Subcutaneous adipose tissue (tissue), 4 donors: Measurements from ENCODE around the gene IFTAP. TPM values are rescaled to one million over a fixed set of nuclear protein-coding genes. Genes with fewer than 3 reads are reported as not detected.

Source experiments
- total RNA-seq, 4 donors: library from RNA; depleted of rRNA; stranded (reverse); fragments of >200 nt; gene quantifications; one replicate each; pipeline ENCODE4 v1.1.0, GENCODE V29; 2016
- TF ChIP-seq, protein P1 (sequence below): fragments of 450-650 bp; IDR thresholded peaks from one replicate; pipeline ENCODE4 v1.5.1; 2016; ENCODE audit warnings: low read depth, mild to moderate bottlenecking, control low read depth, antibody characterized with exemption, moderate library complexity

IFTAP gene
- total RNA-seq, 4 donors from 2014 or later: 18.3 to 22.8 (median 20.6) TPM

DNA sequence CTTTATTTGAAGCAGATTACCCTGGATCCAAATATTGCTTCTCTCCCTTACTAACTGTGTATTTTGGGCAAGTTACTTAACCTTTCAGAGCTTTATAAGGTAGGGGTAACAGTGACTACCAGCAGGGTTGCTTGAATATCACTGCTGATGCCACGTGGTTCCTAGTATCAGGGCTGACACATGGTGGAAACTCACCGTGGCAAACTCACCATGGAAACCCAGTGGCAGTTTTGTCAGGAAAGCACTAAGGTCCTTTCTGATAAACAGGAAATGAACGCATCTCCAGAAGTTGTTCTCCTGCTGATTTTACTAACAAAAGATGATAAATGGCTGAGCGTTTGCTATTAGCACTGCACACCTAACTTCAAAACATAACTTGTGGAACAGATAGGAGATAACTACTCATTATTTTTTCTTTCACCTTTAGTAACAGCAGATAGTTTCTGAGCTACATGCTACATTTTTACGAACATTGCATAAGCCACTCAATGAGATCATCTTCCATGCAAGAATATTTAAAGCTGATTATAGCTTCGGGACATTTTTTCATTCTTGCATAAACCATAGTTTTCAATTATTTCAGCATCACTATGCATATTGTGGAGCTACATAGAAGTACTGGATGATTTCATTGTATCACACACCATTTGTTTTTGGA lies 63.4 kb downstream of the IFTAP start:
- TF ChIP-seq, protein P1, sequence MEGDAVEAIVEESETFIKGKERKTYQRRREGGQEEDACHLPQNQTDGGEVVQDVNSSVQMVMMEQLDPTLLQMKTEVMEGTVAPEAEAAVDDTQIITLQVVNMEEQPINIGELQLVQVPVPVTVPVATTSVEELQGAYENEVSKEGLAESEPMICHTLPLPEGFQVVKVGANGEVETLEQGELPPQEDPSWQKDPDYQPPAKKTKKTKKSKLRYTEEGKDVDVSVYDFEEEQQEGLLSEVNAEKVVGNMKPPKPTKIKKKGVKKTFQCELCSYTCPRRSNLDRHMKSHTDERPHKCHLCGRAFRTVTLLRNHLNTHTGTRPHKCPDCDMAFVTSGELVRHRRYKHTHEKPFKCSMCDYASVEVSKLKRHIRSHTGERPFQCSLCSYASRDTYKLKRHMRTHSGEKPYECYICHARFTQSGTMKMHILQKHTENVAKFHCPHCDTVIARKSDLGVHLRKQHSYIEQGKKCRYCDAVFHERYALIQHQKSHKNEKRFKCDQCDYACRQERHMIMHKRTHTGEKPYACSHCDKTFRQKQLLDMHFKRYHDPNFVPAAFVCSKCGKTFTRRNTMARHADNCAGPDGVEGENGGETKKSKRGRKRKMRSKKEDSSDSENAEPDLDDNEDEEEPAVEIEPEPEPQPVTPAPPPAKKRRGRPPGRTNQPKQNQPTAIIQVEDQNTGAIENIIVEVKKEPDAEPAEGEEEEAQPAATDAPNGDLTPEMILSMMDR: no peak

DNA sequence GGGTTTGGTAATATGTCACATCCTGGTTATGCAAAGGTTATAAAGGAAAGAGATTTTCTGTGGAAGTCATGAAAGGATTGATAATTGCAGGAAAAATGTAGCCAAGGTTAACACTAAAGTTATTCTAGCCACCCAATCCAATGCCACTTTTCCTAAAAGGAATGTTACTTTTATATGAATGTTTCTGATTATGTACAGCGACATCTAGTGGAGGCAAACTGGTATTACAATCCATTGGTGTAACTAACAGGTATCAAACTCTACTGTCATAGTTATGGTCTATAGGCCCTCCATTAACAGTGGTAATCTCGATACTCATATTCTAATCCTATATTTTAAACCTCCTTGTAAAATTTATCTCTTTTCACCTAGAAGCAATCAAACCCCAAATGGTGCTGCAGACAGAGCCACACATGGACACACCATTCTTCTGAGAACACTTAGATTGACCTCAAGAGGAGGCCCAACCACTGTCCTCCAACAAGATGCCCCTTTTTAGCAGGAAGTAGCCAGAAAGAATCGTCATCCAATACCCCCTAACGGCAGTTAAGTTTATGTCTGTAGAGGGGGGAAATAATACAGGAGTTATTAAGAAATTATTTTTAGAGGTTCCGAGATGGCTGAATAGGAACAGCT lies 78.6 kb downstream of the IFTAP start:
- TF ChIP-seq, protein P1: no peak

DNA sequence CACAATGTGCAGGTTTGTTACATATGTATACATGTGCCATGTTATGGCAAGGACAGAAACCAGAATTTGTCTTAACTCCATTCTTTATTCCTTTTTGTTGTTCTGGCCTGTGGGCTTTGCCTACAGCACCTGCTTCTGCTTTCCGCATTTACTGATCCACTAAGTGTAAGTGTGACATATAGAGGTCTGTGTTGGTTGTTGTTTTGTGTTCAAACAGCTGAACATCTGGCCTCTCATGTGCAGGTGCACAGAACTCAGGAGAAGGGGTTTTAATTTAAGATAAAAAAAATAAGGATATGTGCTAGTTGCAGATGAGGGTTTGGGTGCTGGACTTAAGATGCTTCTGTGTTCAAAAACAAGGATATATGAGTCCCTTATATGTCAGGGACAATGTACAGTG lies 89.5 kb downstream of the IFTAP start:
- TF ChIP-seq, protein P1: no peak

DNA sequence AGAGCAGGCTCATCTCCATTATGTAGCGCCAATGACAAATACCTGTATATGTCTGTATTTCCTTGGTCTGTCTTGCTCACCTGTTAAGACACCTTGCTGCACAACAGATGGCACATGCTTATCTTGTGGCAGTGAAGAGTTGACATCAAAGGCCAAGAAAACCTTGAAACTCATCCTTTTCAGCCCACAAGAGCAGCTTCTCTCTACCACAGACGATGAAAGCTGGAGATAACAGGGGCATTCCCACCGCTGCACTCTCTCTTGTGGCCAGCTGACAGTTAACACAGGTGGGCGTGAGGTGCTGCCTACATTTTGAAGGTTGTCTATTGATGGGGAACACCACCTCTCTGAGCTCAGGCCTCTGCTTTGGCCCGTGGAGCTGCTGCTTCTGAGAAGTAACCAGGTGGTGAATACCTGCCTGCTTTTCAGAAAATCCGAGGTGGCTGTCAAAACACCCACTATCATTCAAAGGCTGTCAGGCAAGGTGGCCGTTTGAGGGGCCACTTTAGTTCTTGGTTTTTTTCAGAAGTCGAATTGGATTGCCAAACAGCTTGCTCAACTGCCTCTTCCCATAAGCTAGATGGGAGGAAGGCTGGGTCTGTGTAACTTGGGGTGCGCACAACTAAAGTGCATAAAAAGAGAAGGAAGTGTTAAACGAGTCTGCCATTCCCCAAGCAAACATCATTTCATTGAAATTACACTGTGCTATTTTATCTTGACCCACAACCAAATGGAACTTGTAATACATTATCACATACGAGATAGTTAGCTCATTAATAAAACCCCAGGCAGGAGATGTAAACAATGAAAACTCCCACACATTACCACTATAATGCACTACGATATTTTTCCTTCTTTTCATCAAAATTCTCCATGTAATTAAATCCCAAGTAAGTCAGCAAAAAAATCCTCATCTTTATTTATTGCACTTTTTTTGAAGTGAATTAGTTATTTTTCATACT lies 90.8 kb downstream of the IFTAP start:
- TF ChIP-seq, protein P1: no peak

DNA sequence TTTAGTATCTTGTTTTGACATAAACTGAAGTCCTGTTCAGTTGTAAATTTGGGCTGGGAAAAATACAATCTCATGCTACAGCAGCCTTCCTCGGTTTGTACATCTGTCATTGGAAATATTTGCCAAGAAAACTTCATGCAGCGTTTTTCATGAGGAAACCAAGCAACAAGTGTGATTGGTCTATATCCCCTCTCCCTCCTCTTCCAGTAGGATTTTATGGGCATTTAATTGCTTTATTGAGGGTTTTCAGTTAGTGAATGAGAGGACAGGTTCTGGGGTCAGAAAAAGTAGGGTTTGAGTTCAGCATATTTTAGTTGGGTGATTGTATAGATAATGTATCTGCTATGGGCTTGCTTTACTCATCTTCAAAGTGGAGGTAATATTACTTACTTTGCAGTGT lies 93.8 kb downstream of the IFTAP start:
- TF ChIP-seq, protein P1: no peak

DNA sequence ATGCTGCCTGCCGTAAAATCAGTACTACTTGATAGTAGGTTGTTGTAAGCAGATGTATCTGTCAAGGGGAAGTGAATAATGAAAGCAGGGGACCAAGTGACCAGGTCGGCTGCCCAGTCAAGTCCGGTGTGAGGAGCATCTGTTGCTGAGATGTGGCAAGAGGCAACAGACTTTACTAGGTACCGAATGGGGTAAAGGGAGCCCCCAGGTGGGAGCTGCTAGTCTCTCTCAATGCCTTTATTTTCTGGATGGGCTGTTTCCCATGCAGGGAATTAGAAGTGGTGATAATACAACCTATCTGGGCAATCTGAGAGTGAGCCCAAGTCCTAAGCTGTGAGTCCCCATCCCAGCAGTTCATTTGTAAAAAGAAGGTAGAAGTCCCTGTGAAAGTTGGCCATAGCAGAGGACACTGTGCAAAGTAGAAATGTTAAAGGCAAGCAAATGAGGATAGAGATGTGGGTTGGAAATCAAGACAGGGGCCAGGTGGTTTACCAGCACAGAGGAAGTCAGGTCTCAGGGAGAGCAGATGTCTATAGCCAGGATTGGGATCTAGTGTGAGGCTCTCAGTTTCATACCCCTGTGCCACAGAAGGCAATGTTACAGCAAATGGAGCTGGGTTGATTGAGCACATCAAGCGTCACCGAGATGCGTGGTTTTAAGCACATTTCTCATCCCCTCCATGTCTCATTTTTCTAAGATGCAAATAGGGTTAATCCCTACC lies 94.4 kb downstream of the IFTAP start:
- TF ChIP-seq, protein P1: no peak
